H1 (cell line): Measurements from ENCODE around the gene NCAPD3. TPM values are rescaled to one million over a fixed set of nuclear protein-coding genes. Genes with fewer than 3 reads are reported as not detected.

ENCODE experiments used
- CTCF ChIA-PET: fragments of 300-600 bp; sonication (Branson Sonifier 250); formaldehyde crosslinking; loops from one replicate; lab custom pipeline; 2021; ENCODE audit not compliant: partially characterized antibody; lab: Charles Lee
- POLR2A ChIA-PET: fragments of 300-600 bp; sonication (Branson Sonifier 250); formaldehyde crosslinking; loops from one replicate; lab custom pipeline; 2021; ENCODE audit warnings: inconsistent platforms; ENCODE audit not compliant: partially characterized antibody; lab: Charles Lee
- DNase-seq, 2 experiments: peaks; one replicate each; pipeline versions ENCODE4 v3.0.0 to v3.0.0-alpha.2; 2010 to 2022; ENCODE audit warnings: low spot score in 2 of 2, low read depth in 1 of 2, mixed read lengths in 1 of 2
- FAIRE-seq: peaks from 2 replicates; lab custom pipeline; 2011; peaks lifted over from hg19 to GRCh38; lab: Jason Lieb, UNC
- H2AFZ ChIP-seq: 2 replicates; pipeline ENCODE4 v1.8.1; 2012; ENCODE audit warnings: low read length, inconsistent platforms
- H2AK5ac ChIP-seq: 2 replicates; pipeline ENCODE4 v1.6.1; 2013; ENCODE audit warnings: low read depth, low read length
- H2BK120ac ChIP-seq: replicated peaks from 2 replicates; pipeline ENCODE3; 2013; ENCODE audit warnings: low read depth, low read length, inconsistent platforms
- H2BK12ac ChIP-seq: 2 replicates; pipeline ENCODE4 v1.6.1; 2013; ENCODE audit warnings: low read depth, low read length
- H2BK15ac ChIP-seq: 2 replicates; pipeline ENCODE4 v1.6.1; 2013; ENCODE audit warnings: low read length
- H2BK20ac ChIP-seq: 2 replicates; pipeline ENCODE4 v1.6.1; 2013; ENCODE audit warnings: low read length
- H2BK5ac ChIP-seq: 2 replicates; pipeline ENCODE4 v1.6.1; 2013; ENCODE audit warnings: low read depth, low read length
- H3K14ac ChIP-seq: 2 replicates; pipeline ENCODE4 v1.6.1; 2013; ENCODE audit warnings: inconsistent platforms; ENCODE audit not compliant: insufficient read length
- H3K18ac ChIP-seq: 2 replicates; pipeline ENCODE4 v1.6.1; 2013; ENCODE audit warnings: low read length; ENCODE audit errors: extremely low read depth
- H3K23ac ChIP-seq: 2 replicates; pipeline ENCODE4 v1.6.1; 2013; ENCODE audit warnings: inconsistent platforms; ENCODE audit not compliant: insufficient read length
- H3K23me2 ChIP-seq: 2 replicates; pipeline ENCODE4 v1.6.1; 2013; ENCODE audit warnings: low read depth, low read length
- H3K27ac ChIP-seq: 2 replicates; pipeline ENCODE4 v1.6.1; 2011; ENCODE audit warnings: low read depth, low read length, inconsistent platforms
- H3K27me3 ChIP-seq, 4 experiments: replicated peaks in 1 of 4; 1 replicate in 1 of 4; 2 replicates in 3 of 4; pipeline versions ENCODE4 v1.6.1 to v1.8.1; 2011 to 2013; ENCODE audit warnings: low read length in 3 of 4, mild to moderate bottlenecking in 3 of 4, inconsistent platforms in 2 of 4, mixed read lengths in 2 of 4, moderate library complexity in 1 of 4; ENCODE audit not compliant: control insufficient read depth in 3 of 4, insufficient read depth in 3 of 4; ENCODE audit errors: extremely low read depth in 1 of 4
- H3K36me3 ChIP-seq, 4 experiments: 2 replicates each; pipeline versions ENCODE4 v1.6.1 to v1.8.1; 2011 to 2013; ENCODE audit warnings: mild to moderate bottlenecking in 4 of 4, low read length in 3 of 4, moderate library complexity in 2 of 4, control low read depth in 1 of 4, inconsistent platforms in 1 of 4; ENCODE audit not compliant: insufficient read depth in 4 of 4, control insufficient read depth in 2 of 4
- H3K4ac ChIP-seq: replicated peaks from 2 replicates; pipeline ENCODE3; 2013; ENCODE audit warnings: low read length, low read depth, mixed read lengths, inconsistent platforms; ENCODE audit not compliant: insufficient read length
- H3K4me1 ChIP-seq, 4 experiments: replicated peaks in 1 of 4; 1 replicate in 1 of 4; 2 replicates in 3 of 4; pipeline versions ENCODE4 v1.6.1 to v1.8.1; 2011 to 2013; ENCODE audit warnings: low read length in 3 of 4, inconsistent platforms in 2 of 4, mixed read lengths in 1 of 4; ENCODE audit not compliant: insufficient read depth in 4 of 4, control insufficient read depth in 3 of 4
- H3K4me2 ChIP-seq, 2 experiments: 2 replicates each; pipeline versions ENCODE4 v1.6.1 to v1.8.1; 2011 to 2013; ENCODE audit warnings: low read depth in 2 of 2, low read length in 2 of 2, control low read depth in 1 of 2, inconsistent platforms in 1 of 2, mild to moderate bottlenecking in 1 of 2; ENCODE audit not compliant: insufficient read depth in 1 of 2
- H3K4me3 ChIP-seq, 4 experiments: fragments of 200-600, 300-600 bp in 1 of 4; sonication (generic), shearing (Covaris generic), sonication (Bioruptor Twin) in 1 of 4; 2 replicates each; pipeline versions ENCODE4 v1.5.1 to v1.8.1; 2011 to 2016; ENCODE audit warnings: low read length in 4 of 4, low read depth in 3 of 4, control low read depth in 2 of 4, inconsistent platforms in 2 of 4, mild to moderate bottlenecking in 2 of 4, mixed read lengths in 1 of 4, moderate library complexity in 1 of 4; ENCODE audit not compliant: insufficient read depth in 2 of 4; ENCODE audit errors: extremely low read depth in 1 of 4
- H3K56ac ChIP-seq: replicated peaks from 2 replicates; pipeline ENCODE3; 2013; ENCODE audit warnings: low read depth, mild to moderate bottlenecking, mixed read lengths, low read length, inconsistent platforms; ENCODE audit not compliant: insufficient read length
- H3K79me1 ChIP-seq: 2 replicates; pipeline ENCODE4 v1.6.1; 2013; ENCODE audit warnings: low read depth, low read length, control low read depth
- H3K79me2 ChIP-seq, 2 experiments: 2 replicates each; pipeline versions ENCODE4 v1.6.1 to v1.8.1; 2012 to 2013; ENCODE audit warnings: low read length in 2 of 2, mild to moderate bottlenecking in 2 of 2, inconsistent platforms in 1 of 2; ENCODE audit not compliant: insufficient read depth in 2 of 2, control insufficient read depth in 1 of 2
- H3K9ac ChIP-seq, 4 experiments: replicated peaks in 1 of 4; 1 replicate in 1 of 4; 2 replicates in 3 of 4; pipeline versions ENCODE4 v1.6.1 to v1.8.1; 2011 to 2013; ENCODE audit warnings: low read depth in 3 of 4, low read length in 3 of 4, control low read depth in 2 of 4, mild to moderate bottlenecking in 2 of 4, moderate library complexity in 2 of 4, inconsistent platforms in 1 of 4; ENCODE audit errors: extremely low read depth in 1 of 4
- H3K9me3 ChIP-seq, 2 experiments: 2 replicates each; pipeline versions ENCODE4 v1.6.1 to v1.8.1; 2012 to 2013; ENCODE audit warnings: mild to moderate bottlenecking in 2 of 2, moderate library complexity in 2 of 2, control low read depth in 1 of 2, inconsistent platforms in 1 of 2, low read depth in 1 of 2, low read length in 1 of 2, mixed read lengths in 1 of 2; ENCODE audit not compliant: insufficient read depth in 2 of 2
- H4K20me1 ChIP-seq, 2 experiments: replicated peaks in 1 of 2; 2 replicates each; pipeline versions ENCODE3 to v1.8.1; 2011 to 2013; ENCODE audit warnings: inconsistent platforms in 2 of 2, low read length in 2 of 2, mild to moderate bottlenecking in 1 of 2; ENCODE audit not compliant: insufficient read depth in 2 of 2, control insufficient read depth in 1 of 2
- H4K5ac ChIP-seq: 2 replicates; pipeline ENCODE4 v1.6.1; 2013; ENCODE audit warnings: low read length, low read depth, mixed read lengths, inconsistent platforms; ENCODE audit not compliant: insufficient read length
- H4K8ac ChIP-seq: 2 replicates; pipeline ENCODE4 v1.8.0; 2013; ENCODE audit warnings: mild to moderate bottlenecking, moderate library complexity, low read length, inconsistent platforms; ENCODE audit not compliant: insufficient read depth; ENCODE audit errors: extremely low read depth
- H4K91ac ChIP-seq: replicated peaks from 2 replicates; pipeline ENCODE3; 2013; ENCODE audit warnings: low read length, mixed read lengths, inconsistent platforms; ENCODE audit not compliant: insufficient read length
- USF2 ChIP-seq: IDR thresholded peaks from 2 replicates; pipeline ENCODE4 v1.6.1; 2011; ENCODE audit warnings: low read length, improper control_type of control experiment
- WGBS, 2 experiments: shearing (Covaris generic) in 1 of 2; methylation state at CpG; one replicate each; pipeline versions ENCODE4 v1.1.6 to v1.1.7; 2013 to 2015; ENCODE audit warnings: low lambda C conversion rate in 2 of 2, mixed read lengths in 2 of 2, inconsistent platforms in 1 of 2, low coverage in 1 of 2, missing lambda C conversion rate in 1 of 2; ENCODE audit not compliant: insufficient replicate concordance in 2 of 2, insufficient coverage in 1 of 2, insufficient read length in 1 of 2; ENCODE audit errors: extremely low coverage in 1 of 2, missing lambda C conversion rate in 1 of 2; 5-methylcytosine and 5-hydroxymethylcytosine counted together
- polyA plus RNA-seq, 7 experiments: library from polyadenylated mRNA; depleted of rRNA in 3 of 7; stranded (reverse) in 5 of 7; unstranded in 2 of 7; fragments of >200 nt in 5 of 7; fragments of 200-250 nt in 2 of 7; gene quantifications; 1 replicate in 5 of 7; 2 replicates in 1 of 7; 4 replicates in 1 of 7; pipeline versions ENCODE4 v1.2.1 to v1.2.3, GENCODE V29; 2011 to 2013; ENCODE audit warnings: missing spikeins in 2 of 7, mixed read lengths in 2 of 7
- total RNA-seq: library from RNA; stranded (reverse); fragmentation: NEBNext Ultra II Directional; extraction: Animal tissue kit (Norgen Biotek cat#: 25700); gene quantifications from 2 replicates; pipeline ENCODE4 v1.2.1, GENCODE V29; 2021

Gene NCAPD3
- total and polyA plus RNA-seq, 2 of the 8 experiments (the other 6 are each of a cell fraction or from before 2014, with no cell fraction given), result 26.5 to 55.2 TPM

- H2BK15ac ChIP-seq, result no peak overlapping the region
- H4K8ac ChIP-seq, result peak overlapping the region; percentile 62; the same call in 1 of the 2 replicates
- H3K79me1 ChIP-seq, result no peaks in the 10 kb centered on the region
- no peak overlapping the region for H2BK120ac ChIP-seq
- H3K4me2 ChIP-seq, result no peak overlapping the region
- H3K56ac ChIP-seq, result no peak overlapping the region
- no peak overlapping the region for H3K4ac ChIP-seq
- H2BK12ac ChIP-seq, result no peak overlapping the region
- no peak overlapping the region for H3K27ac ChIP-seq
- H2AK5ac ChIP-seq, result no peak overlapping the region
- H4K5ac ChIP-seq, result no peak overlapping the region
- no peak overlapping the region for H3K14ac ChIP-seq
- H3K9me3 ChIP-seq, result peaks cover 49 to 62% of the 10 kb centered on the region in 2 experiments
- no peaks in the 10 kb centered on the region for H3K79me2 ChIP-seq
- no peak overlapping the region for H3K23ac ChIP-seq
- ChIA-PET POLR2A (no interaction called here), CTCF (interaction anchor here (0.6 kb wide), 1 partner anchor 37 kb away, joined by 4 read pairs; no protein-coding TSS in a partner anchor)
- no peak overlapping the region for H3K4me3 ChIP-seq
- no peak overlapping the region for H4K91ac ChIP-seq
- H3K9ac ChIP-seq, result no peak overlapping the region
- no peaks in the 10 kb centered on the region for H4K20me1 ChIP-seq
- no peak for DNase-seq
- H3K4me1 ChIP-seq, result no peaks in the 10 kb centered on the region
- no peak overlapping the region for H2BK20ac ChIP-seq
- 100% methylated on average over 10 of the region's 10 CpGs; no CpG with 5 or more reads in 1 of the 2 experiments for WGBS, 2 experiments
- peaks cover 25 to 99% (median 77%) of the 10 kb centered on the region in 4 experiments for H3K36me3 ChIP-seq
- TF ChIP-seq USF2, result no peak
- no peak for FAIRE-seq
- H3K23me2 ChIP-seq, result no peaks in the 10 kb centered on the region
- H3K27me3 ChIP-seq, result no peaks in the 10 kb centered on the region
- no peak overlapping the region for H3K18ac ChIP-seq
- H2BK5ac ChIP-seq, result no peak overlapping the region
- no peak overlapping the region for H2AFZ ChIP-seq
Observed at GRCh38 chr11:134171951-134172350, 51.8 kb downstream of the NCAPD3 start.
